A204.1 (cell line): Measurements from ENCODE around the gene RBFA.

Experiments used
- FAIRE-seq: peaks from 2 replicates; lab custom pipeline; 2012; peaks lifted over from hg19 to GRCh38; lab: Jason Lieb, UNC

RBFA gene

DNA sequence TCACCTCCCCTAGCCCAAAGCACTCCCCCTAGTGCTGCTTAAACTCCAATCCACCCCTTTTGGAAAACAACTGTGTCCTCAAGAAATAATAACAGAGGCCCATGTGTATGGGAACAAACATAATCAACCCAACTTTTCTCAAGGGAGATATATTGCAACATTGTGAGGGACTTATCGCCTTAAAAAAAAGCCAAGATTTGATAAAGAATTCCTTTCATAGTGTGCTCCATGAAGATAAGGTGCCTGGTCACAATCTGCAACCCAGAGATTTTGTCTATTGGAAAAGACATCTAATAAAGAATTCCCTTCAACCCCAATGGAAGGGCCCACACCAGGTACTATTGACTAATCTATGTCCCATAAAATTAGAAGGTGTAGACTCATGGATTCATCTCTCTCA lies 4.5 kb upstream of the RBFA start:
- no peak for FAIRE-seq

DNA sequence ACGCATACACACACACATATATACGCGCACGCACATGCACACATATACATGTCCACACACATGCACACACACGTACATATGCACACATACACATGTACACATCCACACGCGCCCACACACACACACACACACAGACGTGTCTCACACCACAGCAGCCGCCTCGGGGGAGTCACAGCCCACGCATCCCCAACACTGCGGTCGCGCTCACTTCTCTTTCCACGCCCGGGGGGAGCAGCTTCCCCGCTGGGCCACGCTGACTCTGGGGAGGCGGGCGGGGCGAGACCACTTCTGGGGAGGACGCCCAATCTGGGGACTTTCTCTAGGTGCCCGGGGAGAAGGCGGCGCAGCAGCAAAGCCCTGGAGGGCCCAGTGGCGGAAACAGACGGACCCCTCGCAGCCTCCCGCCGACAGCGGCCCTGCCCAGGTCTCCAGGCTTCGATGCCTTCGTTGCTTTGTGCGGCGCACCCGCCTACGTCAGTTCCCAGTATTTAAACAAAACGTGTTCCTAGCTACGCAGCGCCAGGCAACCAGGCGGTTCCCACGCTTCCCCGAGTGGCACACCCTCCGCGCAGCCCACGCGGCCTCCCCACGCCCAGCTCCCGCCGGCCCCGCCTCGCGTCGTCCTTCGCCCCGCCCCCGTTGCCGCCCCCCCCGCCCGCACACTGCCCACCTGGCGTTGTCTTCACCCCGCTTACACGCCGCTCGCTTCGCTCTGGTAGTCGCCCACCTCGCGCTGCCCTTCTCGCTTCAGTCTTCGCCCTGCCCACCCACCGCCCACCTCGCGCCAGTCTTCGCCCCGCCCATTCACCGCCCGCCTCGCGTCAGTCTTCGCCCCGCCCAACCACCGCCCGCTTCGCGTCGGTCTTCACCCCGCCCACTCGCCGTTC lies 810 bp upstream of the RBFA start:
- FAIRE-seq, result no peak

DNA sequence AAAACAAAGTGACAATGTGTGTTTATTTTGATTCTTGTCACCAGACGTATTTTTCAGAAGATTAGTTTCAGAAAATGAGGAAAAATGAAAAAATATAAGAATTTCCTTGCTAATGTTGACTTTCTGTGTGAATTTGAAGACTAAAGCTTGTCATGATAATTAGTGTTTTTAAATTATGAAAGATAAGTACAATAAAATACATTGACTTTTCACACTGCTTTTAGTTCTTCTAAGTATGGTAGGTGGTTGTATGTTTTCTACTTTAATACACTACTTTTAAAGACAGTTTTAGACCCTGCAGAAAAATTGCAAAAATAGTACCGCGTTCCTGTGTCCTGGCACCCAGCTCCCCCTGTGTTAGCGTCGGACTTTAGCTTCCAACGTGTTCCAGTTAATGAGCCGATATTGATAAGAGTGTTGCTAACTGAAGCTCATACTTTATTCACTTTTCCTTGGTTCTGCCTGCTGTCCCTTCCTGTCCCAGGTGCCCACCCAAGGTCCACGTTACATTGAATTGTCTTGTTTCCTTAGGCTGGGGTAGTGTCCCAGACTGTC lies 695 bp downstream of the RBFA start:
- no peak for FAIRE-seq

DNA sequence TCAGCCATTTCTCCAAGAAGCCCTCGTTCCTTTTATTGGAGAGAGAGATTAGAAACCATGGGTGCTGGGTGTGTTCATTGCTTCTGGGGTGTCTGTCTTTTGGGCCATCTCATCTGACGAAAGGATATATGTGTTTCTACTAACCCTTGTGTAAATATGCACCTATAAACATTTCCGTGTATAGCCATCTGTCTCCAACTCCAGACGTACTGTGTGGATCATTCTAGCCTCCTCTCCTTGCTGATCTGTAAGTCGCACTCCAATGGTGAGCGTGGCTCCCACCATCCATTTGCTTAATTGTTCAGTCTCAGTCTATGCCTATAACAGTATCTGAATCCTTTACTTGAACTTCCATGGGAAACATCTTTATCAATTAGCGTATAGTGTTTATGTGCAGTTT lies 1.8 kb downstream of the RBFA start:
- no peak for FAIRE-seq

DNA sequence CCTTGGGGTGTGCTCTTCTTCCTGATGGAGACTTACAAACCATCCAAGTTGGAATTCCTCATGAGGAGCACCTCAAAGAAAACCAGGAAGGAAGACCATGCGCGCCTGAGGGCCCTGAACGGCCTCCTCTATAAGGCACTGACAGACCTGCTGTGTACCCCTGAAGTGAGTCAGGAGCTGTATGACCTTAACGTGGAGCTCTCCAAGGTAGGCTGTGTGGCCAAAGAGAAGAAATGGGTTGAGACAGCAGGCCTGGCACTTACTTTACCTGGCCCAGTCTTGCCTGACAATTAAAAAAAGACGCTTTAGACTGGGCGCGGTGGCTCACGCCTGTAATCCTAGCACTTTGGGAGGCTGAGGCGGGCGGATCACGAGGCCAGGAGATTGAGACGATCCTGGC lies 3.1 kb downstream of the RBFA start:
- no peak for FAIRE-seq

DNA sequence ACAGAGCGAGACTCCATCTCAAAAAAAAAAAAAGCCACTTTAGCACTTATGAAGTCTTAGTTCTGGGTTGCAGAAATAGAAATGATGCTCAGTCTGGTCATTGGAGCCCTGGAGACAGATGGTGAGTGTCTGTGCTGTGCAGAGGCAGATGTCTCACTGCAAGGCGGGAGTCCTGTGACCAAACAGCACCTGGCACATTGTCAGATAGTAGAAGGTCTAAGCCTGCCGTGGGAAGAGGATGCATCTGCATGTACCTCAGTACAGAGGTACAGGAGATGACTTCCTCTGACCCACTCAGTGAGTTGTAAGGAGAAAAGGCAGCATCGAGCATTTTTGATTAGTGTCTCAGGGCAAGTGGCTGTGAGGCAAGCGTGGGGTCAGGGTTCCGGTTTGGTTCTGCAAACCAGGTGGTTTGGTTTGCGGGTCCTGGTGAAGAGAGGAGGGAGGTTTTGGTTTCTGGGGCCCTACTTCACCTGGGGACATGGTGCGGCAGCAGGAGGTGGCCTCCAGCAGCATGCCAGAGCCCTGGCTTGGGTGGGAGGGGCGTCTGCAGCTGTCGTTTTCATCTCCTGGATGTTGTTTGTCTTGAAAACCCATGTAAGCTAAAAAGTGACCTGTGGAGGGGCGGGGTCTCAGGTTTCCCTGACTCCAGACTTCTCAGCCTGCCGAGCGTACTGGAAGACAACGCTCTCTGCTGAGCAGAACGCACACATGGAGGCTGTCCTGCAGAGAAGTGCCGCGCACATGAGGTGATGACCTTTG lies 3.8 kb downstream of the RBFA start:
- no peak for FAIRE-seq

DNA sequence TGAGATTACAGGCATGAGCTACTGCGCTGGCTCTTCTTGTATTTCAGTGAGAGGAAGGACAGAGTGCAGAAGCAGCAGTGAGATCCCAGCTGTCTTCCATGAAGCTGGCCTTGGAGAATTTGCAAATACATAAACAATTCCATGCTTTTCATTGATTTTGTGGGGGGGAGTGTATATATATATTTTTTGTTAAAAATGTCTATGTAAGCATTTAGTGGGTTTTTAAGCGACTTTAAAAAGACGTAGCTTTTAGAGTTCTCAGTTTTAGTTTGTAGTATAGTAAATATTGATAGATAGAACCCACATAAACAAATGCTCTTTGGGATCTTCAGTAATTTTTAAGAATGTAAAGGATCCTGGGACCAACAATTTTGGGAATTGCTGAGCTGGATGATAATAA lies 6.3 kb downstream of the RBFA start:
- no peak for FAIRE-seq

DNA sequence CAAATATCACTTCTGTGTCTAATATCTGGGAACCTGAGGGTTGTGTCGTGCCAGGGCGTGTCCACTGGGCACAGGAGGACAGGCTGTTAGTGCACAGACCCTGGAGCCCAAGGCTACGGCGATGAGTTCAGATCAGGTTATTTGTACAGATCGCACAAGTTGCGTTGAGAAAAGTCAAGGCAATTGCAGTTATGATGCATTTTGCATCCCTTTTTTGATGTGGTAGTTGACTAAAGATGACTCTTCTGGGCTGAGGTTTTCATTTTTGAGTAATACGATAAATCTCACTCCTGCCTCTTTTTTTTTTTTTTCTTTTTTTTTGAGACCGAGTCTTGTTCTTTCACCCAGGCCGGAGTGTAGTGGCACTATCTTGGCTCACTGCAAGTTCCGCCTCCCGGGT lies 7.2 kb downstream of the RBFA start:
- FAIRE-seq, result no peak

DNA sequence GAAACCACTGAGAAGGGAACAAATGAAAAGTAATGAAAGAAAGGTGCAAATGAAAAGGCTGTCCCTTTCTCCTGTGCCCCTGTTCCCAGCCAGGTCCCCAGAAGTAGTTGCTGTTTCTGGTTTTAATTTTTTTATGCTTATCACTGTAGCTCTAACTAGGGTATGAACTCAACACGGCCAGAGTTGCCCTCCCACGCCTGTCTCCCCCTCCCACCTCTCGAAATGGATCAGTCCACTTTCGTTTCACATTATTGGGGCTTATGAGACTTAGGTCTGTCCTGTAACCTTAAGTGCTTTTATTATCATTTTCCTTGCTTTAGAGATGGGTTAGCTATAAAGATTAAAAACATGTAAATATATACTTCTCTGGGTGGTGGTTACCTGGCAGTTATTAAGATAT lies 8.6 kb downstream of the RBFA start:
- FAIRE-seq, result no peak

DNA sequence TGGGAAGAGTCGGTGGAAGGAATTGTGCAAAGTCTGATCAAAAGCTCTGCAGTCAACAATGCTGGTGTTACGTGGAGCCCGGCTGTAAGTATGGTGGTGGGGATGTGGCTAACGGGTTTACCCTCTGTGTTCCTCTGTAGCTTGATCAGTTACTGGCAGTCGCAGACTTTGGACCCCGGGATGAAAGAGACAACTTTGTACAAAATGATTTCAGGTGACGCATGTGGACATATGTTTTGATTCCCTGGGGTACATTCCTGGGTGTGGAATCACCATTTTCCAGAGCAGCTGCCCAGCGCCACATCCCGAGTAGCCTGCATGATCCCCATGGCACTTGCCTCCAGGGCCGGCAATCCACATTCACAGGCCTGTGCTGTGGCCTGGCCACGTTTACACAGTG lies 9.8 kb downstream of the RBFA start:
- FAIRE-seq, result no peak

DNA sequence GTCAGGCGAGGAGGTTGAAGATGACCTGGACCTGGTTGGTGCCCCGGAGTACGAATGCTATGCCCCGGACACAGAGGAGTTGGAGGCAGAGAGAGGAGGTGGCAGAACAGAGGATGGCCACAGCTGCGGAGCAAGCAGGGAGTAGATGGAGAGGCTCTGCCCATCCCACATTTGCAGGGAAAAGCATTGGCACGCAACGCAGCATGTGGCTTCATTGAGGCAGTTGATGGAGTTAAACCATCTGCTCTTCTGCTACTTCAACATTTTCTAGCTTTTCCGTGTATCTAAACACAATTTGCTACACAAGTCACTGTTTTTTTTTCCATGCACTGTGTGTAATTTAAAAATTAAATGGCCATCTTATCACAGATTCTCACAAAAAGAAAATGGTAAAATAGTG lies 11.8 kb downstream of the RBFA start:
- FAIRE-seq, result no peak

DNA sequence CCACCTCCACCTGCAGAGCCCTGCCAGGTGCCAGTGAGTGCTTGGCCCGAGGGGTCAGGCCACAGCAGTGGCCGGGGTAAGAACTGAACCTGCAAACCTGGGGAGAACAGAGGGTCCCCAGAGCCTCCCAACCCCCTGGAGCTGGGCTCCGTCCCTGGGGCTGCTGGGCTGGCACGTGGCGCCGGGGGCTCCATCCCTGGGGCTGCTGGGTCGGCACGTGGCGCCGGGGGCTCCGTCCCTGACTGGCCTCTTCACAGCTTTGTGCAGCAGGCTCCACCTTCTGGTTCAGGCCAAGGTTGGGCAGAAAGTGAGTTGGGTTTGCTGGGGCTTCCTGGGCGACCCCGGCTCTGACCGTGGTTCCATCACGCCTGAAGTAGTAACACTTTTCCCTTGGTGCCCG lies 12.2 kb downstream of the RBFA start:
- no peak for FAIRE-seq

DNA sequence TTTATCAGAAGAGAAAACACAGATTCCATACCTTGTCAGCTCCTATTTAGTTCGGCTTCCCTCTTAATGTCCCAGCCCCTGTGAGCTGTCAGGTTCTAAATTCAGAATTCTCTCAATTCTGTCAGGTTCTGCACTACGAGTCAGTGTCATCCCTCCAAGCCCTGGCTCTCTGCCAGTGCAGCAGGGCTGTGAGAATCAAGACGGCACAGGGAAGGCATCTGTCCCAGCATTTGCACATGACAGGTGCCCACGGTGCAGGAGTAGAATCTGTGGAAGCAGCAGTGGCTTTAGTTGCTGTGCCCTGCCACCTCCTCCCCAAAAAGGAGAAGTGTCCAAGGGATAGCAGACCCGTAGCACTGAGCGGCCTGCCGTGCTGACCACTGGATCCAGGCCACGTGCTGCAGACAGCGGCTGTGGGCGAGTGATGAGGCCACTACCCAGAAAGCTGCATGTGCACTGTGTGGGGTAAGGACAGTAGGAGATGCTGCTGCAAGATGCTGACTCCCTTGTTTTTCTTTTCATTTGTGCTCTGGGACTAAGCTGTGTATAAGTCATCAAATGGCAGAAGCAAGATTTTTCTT lies 12.8 kb downstream of the RBFA start:
- FAIRE-seq, result no peak

DNA sequence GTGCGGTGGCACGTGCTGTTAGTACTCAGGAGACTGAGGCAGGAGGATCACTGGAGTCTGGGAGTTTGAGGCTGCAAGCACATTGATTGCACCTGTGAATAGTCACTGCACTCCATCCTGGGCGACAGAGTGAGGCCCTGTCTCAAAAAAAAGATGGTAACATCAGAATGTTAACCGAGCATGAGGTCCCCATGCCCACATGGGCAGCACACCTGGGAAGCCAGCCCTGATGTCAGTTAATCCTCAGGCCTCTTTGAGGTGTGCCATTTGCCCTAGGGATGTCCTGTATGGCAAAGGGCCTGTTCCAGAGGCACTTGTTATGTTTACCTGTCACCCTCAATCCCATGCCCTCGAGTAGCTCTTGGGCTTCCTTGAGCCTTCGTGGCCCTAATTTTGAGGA lies 16.6 kb downstream of the RBFA start:
- no peak for FAIRE-seq

DNA sequence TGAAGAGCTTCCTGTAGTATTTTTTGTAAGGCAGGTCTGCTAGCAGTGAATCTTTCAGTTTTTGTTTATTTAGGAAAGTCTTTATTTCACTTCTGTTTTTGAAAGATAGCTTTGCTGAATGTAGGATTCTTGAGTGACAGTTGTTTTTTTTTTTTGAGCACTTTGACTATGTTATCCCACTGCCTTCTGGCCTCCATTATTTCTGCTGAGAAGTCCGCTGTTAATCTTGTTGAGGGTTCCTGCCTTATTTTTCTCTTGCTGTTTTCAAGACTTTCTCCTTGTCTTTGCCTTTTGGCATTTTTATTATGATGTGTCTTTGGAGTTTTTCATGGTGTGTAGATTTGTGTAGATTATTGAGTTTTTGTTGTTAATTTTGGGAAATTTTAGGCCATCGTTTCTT lies 21.9 kb downstream of the RBFA start:
- no peak for FAIRE-seq

DNA sequence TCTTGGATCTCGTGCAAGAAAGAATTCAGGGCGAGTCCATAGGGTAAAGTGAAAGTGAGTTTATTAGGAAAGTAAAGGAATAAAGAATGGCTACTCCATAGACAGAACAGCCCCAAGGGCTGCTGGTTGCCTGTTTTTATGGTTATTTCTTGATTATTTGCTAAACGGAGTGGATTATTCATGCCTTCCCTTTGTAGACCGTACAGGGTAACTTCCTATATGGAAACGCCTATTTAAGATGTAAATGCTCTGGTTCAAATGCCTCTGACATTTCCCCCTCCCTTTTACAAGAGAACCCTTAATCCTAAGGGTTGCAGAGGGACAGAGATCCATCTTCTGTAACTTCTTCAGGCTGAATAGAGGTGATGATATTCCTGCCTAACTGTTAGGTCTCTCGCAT lies 25.7 kb downstream of the RBFA start:
- FAIRE-seq, result no peak

DNA sequence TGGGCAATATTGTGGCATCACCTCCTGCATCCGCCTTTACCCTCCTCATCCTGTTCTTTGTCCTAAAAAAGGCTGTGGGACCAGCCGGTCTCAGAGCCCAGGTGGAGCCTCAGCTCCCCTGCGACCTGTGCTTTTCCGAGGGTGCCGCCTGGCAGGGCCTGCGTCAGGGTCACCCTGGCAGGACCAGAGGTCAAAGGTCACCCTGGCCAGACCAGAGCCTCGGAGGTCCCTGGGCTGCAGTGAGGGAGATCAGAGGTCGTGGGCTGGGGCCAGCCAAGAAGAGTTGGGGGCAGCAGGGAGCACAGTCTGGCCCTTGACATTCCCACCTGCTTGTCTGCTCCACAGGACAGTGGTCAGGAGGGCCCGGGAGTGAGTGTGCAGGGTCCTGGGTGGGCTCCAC lies 31.5 kb downstream of the RBFA start:
- no peak for FAIRE-seq

DNA sequence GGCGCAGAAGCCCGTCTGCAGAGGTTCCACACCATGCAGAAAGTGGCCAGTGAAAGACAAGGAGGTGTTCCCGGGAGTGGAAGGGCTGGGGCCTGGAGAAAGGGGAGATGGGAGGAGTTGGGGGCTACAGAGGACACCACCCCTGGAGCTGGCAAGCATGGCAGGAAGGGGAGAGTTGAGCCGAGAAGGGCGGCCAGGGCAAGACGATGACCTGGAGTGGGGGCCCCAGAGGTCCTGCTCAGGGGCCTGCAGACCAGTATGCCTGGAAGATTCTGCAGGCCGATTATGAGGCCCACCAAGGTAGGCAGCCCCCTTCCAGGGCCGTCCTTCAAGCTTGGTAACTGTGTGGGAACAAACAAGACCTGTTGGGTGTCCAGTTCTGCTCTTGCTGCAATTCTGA lies 33.1 kb downstream of the RBFA start:
- no peak for FAIRE-seq

DNA sequence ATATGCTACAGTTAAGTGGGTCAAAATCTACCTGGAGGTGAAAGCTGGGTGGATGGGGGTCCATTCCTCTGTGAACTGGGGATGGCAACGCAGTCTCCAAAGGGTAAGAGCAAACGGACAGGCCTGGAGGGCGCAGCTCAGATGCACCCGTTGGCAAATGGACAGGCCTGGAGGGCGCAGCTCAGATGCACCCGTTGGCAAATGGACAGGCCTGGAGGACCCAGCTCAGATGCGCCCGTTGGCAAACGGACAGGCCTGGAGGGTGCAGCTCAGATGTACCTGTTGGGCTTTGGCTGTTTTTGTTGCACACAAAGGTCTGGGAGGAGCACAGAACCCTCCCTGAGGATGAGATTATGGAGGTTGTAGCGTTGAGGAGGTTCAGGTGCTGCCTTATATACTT lies 33.7 kb downstream of the RBFA start:
- FAIRE-seq, result no peak

DNA sequence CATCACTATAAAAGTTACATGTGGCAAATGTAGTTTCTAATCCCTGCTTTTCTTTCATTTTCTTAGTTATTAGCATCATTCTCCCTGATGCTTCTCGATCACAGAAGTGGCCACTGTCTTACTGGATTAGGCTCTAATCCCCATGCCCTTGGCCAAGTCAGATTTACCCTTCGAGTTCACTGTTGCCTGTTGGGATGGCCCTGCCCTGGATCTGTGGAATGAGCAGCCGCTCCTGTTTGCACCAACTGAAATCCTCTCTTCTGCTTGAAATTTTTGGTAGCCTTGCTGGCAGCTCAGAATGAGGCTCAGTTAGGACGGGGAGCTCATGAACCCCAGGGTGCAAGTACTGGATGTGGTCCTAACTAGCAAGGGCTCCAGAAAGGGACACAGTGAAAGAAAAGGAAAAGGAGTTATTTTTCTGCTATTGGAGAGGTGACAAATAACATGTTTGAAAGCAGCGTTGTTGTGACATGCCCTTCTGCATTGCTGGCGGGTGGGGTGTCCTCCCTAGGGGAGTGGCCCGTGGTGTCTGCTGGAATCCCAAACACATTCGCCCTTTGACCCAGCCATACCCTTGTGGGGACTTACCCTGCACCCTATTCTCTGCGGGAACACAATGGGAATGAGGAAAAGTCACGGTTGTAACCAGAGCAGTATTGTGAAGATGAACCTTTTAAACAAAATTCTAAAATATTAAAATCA lies 34.5 kb downstream of the RBFA start:
- FAIRE-seq, result no peak

DNA sequence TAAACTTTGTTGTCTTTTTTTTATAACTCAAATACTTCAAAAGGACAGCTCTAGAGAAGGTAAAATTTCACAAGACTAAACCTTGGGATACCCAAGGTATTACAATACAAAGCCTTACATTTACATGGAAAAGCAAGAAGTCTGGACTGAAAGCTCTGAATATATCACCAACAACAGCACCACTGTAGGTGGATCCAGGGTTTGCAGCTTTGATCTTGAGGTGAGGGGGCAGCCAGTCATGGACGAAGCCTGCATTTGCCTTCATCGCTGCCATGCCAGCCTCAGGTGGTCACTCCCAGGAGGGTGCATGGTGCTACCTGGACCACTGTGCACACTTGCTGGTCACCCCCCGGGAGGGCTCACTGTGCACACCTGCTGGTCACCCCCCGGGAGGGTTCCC lies 36.6 kb downstream of the RBFA start:
- FAIRE-seq, result no peak

DNA sequence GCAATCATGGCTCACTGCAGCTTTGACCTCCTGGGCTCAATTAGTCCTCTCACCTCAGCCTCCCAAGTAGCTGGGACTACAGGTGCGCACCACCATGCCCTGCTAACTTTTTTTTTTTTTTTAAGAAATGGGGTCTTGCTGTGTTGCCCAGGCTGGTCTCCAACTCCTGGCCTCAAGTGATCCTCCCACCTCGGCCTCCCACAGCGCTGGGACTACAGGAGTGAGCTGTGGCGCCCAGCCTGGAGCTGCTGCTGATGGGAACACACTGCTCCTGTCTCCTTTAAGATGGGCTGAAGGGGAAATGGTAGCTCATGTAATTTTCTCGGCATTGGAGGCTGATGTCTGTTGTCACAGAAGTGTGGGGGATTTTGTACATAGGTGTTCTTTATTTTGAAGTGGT lies 39.9 kb downstream of the RBFA start:
- no peak for FAIRE-seq

DNA sequence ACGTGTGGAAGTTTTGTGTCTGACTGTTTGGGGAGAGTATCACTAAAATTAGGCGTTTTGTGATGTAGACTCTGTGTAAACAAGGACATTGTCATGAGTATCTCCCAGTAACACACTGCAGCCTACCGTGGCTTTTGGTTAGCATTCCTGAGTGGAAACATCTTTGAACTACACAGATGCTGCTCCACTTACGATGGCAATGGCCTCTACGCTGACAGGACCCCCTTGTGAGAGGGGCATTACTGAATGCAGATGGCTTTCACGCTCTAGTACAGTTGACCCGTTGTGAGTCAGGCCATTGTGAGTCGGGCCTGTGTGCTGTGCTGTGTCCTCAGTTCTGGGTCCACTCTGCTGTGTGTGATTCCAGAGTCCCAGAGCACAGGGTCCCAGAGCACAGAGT lies 40.5 kb downstream of the RBFA start:
- no peak for FAIRE-seq
